Measurements from ENCODE around the gene GALNT10.

Gene GALNT10

DNA sequence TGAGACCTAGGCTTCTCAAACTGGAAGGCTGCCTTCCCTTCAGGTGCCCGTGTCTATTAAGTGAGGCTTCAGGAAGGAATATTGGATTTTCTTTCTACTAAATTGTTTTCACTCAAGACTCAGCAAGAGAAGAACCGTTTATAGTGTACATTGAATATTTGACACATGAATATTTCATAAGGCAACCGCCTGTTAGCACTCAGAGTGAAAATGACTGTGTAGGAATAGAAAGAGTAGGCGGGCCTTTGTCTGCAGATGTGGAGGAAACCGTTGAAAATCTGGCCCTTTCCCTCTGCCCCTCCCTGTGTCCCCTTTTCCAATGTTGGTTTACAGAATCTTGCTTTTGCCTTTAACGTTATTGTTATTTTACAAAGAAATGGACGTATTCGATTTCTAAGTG, 261.4 kb downstream of the GALNT10 start:
- Histone ChIP-seq H3K27me3 (replicated peaks; ENCODE audit: control insufficient read depth, insufficient read depth, low read length, poor library complexity, severe bottlenecking) (no peaks in the 10 kb centered on the region), H3K27ac (ENCODE audit: insufficient read depth, low read length, poor library complexity, severe bottlenecking) (no peak overlapping the region), H3K9me3 (ENCODE audit: control insufficient read depth, low read length) (no peaks in the 10 kb centered on the region), H3K36me3 (ENCODE audit: control insufficient read depth, insufficient read depth, low read length) (peaks cover 48% of the 10 kb centered on the region), H3K4me3 (ENCODE audit: insufficient read depth, low read depth, low read length, poor library complexity, severe bottlenecking) (no peak overlapping the region), H3K4me1 (ENCODE audit: control insufficient read depth, insufficient read depth, low read length, poor library complexity, severe bottlenecking) (peaks cover 14% of the 10 kb centered on the region)
- no peak for DNase-seq

DNA sequence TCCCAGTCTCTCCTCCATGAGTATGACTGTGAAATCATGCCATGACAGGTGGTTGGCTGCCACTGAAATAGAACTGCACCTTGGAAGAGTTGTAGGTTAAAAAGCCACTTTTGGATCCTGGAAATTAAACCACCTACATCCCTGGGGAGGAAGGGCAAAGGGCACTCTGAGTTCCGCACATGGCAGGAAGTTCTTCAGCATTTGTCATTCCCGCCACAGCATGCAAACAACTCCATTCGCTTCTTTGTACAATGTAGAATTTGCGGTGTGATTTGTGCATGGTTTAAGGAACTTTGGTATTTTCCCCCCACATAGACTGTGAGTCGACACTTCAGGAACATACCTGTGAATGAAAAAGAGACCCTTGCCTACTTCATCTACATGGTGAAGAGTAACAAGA, 265.1 kb downstream of the GALNT10 start:
- Histone ChIP-seq H3K36me3 (ENCODE audit: control insufficient read depth, insufficient read depth, low read length) (peaks cover 60% of the 10 kb centered on the region), H3K4me3 (ENCODE audit: insufficient read depth, low read depth, low read length, poor library complexity, severe bottlenecking) (no peak overlapping the region), H3K9me3 (ENCODE audit: control insufficient read depth, low read length) (no peaks in the 10 kb centered on the region), H3K4me1 (ENCODE audit: control insufficient read depth, insufficient read depth, low read length, poor library complexity, severe bottlenecking) (no peaks in the 10 kb centered on the region), H3K27me3 (replicated peaks; ENCODE audit: control insufficient read depth, insufficient read depth, low read length, poor library complexity, severe bottlenecking) (no peaks in the 10 kb centered on the region), H3K27ac (ENCODE audit: insufficient read depth, low read length, poor library complexity, severe bottlenecking) (no peak overlapping the region)
- DNase-seq: no peak

DNA sequence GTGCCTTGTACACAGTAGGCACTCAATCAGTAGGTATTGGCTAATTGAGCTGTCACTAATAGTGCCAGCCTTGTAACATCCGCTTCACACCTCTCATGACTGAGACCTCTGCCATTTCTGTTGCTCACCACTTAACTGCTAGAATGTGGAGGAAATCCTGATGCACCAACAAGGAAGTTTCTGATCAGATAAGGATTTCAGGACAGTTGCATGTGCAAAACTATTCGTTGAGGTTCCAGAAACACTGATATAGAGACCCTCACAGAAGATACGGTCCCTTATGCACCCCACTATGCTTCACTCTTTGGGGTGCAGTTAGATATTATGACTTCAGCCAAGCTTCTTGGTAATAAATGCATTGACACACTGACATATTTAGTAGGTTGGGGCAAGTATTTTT, 266.0 kb downstream of the GALNT10 start:
- Histone ChIP-seq H3K4me3 (ENCODE audit: insufficient read depth, low read depth, low read length, poor library complexity, severe bottlenecking) (no peak overlapping the region), H3K36me3 (ENCODE audit: control insufficient read depth, insufficient read depth, low read length) (peaks cover 54% of the 10 kb centered on the region), H3K4me1 (ENCODE audit: control insufficient read depth, insufficient read depth, low read length, poor library complexity, severe bottlenecking) (no peaks in the 10 kb centered on the region), H3K27ac (ENCODE audit: insufficient read depth, low read length, poor library complexity, severe bottlenecking) (no peak overlapping the region), H3K27me3 (replicated peaks; ENCODE audit: control insufficient read depth, insufficient read depth, low read length, poor library complexity, severe bottlenecking) (no peaks in the 10 kb centered on the region), H3K9me3 (ENCODE audit: control insufficient read depth, low read length) (no peaks in the 10 kb centered on the region)
- DNase-seq: no peak

DNA sequence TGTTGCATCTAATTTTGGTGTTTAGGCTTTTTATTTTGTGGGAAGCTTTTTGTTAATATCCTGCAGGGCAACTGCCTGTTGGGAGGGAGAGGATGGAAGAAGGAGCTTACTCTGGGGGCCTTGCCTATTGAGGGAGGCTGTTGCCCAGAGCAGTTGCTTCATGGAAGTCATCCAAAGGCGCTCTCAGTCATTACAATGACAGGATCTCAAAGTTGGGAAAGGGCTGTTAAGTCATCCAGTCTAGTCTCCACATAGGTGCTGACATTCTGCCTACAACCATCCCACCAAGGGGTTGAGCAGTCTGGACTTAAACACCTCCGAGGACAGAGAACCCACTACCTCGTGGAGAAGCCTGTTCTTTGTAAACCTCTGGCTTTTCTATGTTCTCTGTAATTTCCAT, 268.5 kb downstream of the GALNT10 start:
- Histone ChIP-seq H3K36me3 (ENCODE audit: control insufficient read depth, insufficient read depth, low read length) (peaks cover 30% of the 10 kb centered on the region), H3K4me1 (ENCODE audit: control insufficient read depth, insufficient read depth, low read length, poor library complexity, severe bottlenecking) (no peaks in the 10 kb centered on the region), H3K9me3 (ENCODE audit: control insufficient read depth, low read length) (no peaks in the 10 kb centered on the region), H3K27me3 (replicated peaks; ENCODE audit: control insufficient read depth, insufficient read depth, low read length, poor library complexity, severe bottlenecking) (no peaks in the 10 kb centered on the region), H3K27ac (ENCODE audit: insufficient read depth, low read length, poor library complexity, severe bottlenecking) (no peak overlapping the region), H3K4me3 (ENCODE audit: insufficient read depth, low read depth, low read length, poor library complexity, severe bottlenecking) (no peak overlapping the region)
- no peak for DNase-seq

DNA sequence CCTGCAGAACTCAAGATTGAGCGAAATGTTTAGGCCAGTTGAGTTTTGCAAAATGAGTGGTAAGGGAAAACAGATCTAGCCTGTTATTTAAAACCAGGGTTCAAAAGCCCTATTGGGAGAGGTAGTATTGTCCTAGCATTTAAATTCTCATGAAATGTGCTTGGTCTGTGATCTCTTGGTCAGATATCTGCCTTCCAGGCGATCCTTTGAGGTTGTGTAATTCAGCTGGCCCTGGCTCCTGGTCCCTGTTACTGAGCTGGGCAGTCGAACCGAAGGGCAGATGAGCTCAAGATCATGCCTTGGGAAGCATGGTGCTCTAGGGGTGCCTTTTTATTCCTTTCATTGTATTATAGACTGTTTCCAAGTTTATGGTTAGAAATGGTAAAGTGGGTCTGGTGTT, 269.6 kb downstream of the GALNT10 start:
- no peaks in the 10 kb centered on the region for H3K4me1 ChIP-seq (ENCODE audit: control insufficient read depth, insufficient read depth, low read length, poor library complexity, severe bottlenecking)
- H3K36me3 ChIP-seq (ENCODE audit: control insufficient read depth, insufficient read depth, low read length): peaks cover 29% of the 10 kb centered on the region
- H3K27ac ChIP-seq (ENCODE audit: insufficient read depth, low read length, poor library complexity, severe bottlenecking): no peak overlapping the region
- no peak for DNase-seq
- H3K27me3 ChIP-seq (replicated peaks; ENCODE audit: control insufficient read depth, insufficient read depth, low read length, poor library complexity, severe bottlenecking): no peaks in the 10 kb centered on the region
- H3K4me3 ChIP-seq (ENCODE audit: insufficient read depth, low read depth, low read length, poor library complexity, severe bottlenecking): no peak overlapping the region
- H3K9me3 ChIP-seq (ENCODE audit: control insufficient read depth, low read length): no peaks in the 10 kb centered on the region

DNA sequence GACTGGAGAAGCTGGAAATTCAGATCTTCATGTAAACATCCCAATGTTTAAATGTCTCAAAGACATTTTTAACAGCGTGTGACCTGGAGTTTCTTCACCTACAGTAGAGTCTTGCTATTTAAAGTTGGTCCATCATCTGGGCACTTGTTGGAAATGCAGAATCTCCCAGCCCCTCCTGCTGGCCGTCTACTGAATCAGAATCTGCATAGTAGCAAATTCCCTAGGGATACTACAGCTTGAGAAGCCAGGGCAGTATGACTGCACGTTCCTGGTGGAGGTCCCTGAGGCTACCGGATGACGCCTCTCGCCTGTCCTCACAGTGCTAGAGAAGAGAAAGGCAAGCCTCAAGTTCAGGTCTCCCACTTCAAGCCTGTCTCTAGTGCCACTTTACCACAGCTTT, 271.0 kb downstream of the GALNT10 start:
- H3K36me3 ChIP-seq (ENCODE audit: control insufficient read depth, insufficient read depth, low read length): peaks cover 16% of the 10 kb centered on the region
- H3K4me3 ChIP-seq (ENCODE audit: insufficient read depth, low read depth, low read length, poor library complexity, severe bottlenecking): no peak overlapping the region
- no peak overlapping the region for H3K27ac ChIP-seq (ENCODE audit: insufficient read depth, low read length, poor library complexity, severe bottlenecking)
- H3K27me3 ChIP-seq (replicated peaks; ENCODE audit: control insufficient read depth, insufficient read depth, low read length, poor library complexity, severe bottlenecking): no peaks in the 10 kb centered on the region
- DNase-seq: no peak
- H3K4me1 ChIP-seq (ENCODE audit: control insufficient read depth, insufficient read depth, low read length, poor library complexity, severe bottlenecking): no peaks in the 10 kb centered on the region
- H3K9me3 ChIP-seq (ENCODE audit: control insufficient read depth, low read length): no peaks in the 10 kb centered on the region

DNA sequence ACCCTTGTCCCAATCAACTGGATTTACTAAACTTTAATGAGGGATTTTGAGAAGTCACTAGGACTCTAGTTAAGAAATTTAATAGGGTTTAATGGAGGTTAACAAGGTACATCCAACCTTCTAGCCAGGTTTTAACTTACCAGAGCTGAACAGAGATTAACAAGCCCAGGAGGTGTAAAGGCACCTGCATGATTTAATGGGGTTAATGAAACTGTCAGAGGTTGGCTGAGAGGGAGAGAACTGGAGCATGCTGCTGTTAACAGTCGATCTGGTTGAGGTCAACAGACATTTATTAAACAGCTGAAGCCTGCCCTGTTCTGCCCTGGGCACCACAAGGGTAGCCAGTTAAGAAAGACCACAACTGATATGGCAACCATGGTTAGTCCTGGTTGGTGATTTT, 273.9 kb downstream of the GALNT10 start:
- Histone ChIP-seq H3K27ac (ENCODE audit: insufficient read depth, low read length, poor library complexity, severe bottlenecking) (no peak overlapping the region), H3K36me3 (ENCODE audit: control insufficient read depth, insufficient read depth, low read length) (no peaks in the 10 kb centered on the region), H3K4me3 (ENCODE audit: insufficient read depth, low read depth, low read length, poor library complexity, severe bottlenecking) (no peak overlapping the region), H3K27me3 (replicated peaks; ENCODE audit: control insufficient read depth, insufficient read depth, low read length, poor library complexity, severe bottlenecking) (peaks cover 4% of the 10 kb centered on the region), H3K9me3 (ENCODE audit: control insufficient read depth, low read length) (no peaks in the 10 kb centered on the region), H3K4me1 (ENCODE audit: control insufficient read depth, insufficient read depth, low read length, poor library complexity, severe bottlenecking) (no peaks in the 10 kb centered on the region)
- DNase-seq: no peak

DNA sequence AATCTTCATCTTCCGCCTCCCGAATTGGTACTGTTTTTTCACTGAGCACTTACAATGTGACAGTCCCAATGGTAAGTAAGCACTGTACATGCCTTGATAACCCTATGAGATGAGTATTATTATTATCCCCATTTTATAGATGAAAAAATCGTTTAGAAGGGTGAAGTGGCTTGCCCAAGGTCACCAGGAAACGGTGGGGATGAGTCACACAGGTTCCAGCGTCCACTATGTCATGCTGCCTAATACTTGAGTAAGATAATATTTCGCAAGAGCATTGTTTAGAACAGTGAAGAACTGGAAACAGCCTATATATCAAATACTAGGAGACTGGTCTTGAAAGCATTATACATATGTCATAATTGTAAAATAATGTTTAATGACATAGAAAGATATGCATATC, 274.6 kb downstream of the GALNT10 start:
- Histone ChIP-seq H3K27me3 (replicated peaks; ENCODE audit: control insufficient read depth, insufficient read depth, low read length, poor library complexity, severe bottlenecking) (peaks cover 4% of the 10 kb centered on the region), H3K27ac (ENCODE audit: insufficient read depth, low read length, poor library complexity, severe bottlenecking) (no peak overlapping the region), H3K36me3 (ENCODE audit: control insufficient read depth, insufficient read depth, low read length) (no peaks in the 10 kb centered on the region), H3K9me3 (ENCODE audit: control insufficient read depth, low read length) (no peaks in the 10 kb centered on the region), H3K4me1 (ENCODE audit: control insufficient read depth, insufficient read depth, low read length, poor library complexity, severe bottlenecking) (no peaks in the 10 kb centered on the region), H3K4me3 (ENCODE audit: insufficient read depth, low read depth, low read length, poor library complexity, severe bottlenecking) (no peak overlapping the region)
- no peak for DNase-seq

DNA sequence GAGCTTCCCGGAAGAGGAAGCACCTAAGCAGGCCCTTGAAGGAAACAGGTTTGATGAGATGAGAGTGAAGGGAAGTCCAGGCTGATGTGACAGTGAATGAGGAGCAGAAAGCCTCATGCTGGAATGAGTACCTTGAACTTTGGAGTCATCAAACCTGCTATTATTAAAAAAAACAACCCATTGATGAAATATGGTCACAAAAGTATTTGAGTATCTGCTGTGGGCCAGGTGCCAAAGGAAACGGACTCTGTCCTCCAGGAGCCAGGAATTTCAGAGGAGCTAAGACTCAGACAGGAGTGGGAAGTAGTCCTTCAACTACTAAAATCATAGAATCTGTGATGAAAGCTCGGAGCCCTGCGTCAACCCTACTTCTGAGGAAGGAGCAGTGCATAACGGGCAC, 275.6 kb downstream of the GALNT10 start:
- Histone ChIP-seq H3K27me3 (replicated peaks; ENCODE audit: control insufficient read depth, insufficient read depth, low read length, poor library complexity, severe bottlenecking) (peaks cover 4% of the 10 kb centered on the region), H3K9me3 (ENCODE audit: control insufficient read depth, low read length) (no peaks in the 10 kb centered on the region), H3K4me1 (ENCODE audit: control insufficient read depth, insufficient read depth, low read length, poor library complexity, severe bottlenecking) (no peaks in the 10 kb centered on the region), H3K36me3 (ENCODE audit: control insufficient read depth, insufficient read depth, low read length) (no peaks in the 10 kb centered on the region), H3K4me3 (ENCODE audit: insufficient read depth, low read depth, low read length, poor library complexity, severe bottlenecking) (no peak overlapping the region), H3K27ac (ENCODE audit: insufficient read depth, low read length, poor library complexity, severe bottlenecking) (no peak overlapping the region)
- no peak for DNase-seq

DNA sequence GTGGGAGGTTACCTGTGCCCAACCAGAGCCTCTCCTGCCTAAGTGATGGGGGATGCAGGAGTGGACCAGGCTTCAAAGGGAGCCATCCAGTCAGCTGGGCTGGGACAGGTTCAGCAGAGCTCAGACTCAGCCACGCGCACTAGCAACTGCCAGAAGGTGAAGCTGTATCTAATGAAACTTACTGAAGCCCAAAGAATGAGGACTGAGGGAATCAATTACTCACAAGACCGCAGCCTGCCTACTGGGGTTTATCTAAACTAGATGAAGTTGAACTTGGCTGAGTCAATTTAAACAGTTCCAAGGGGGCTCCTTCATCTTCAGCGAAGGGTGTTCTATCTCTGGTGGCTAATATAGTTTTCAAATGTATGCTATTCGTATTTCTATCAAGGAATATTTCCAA, 276.1 kb downstream of the GALNT10 start:
- DNase-seq: no peak
- no peaks in the 10 kb centered on the region for H3K4me1 ChIP-seq (ENCODE audit: control insufficient read depth, insufficient read depth, low read length, poor library complexity, severe bottlenecking)
- H3K27ac ChIP-seq (ENCODE audit: insufficient read depth, low read length, poor library complexity, severe bottlenecking): no peak overlapping the region
- no peaks in the 10 kb centered on the region for H3K36me3 ChIP-seq (ENCODE audit: control insufficient read depth, insufficient read depth, low read length)
- peaks cover 4% of the 10 kb centered on the region for H3K27me3 ChIP-seq (replicated peaks; ENCODE audit: control insufficient read depth, insufficient read depth, low read length, poor library complexity, severe bottlenecking)
- H3K4me3 ChIP-seq (ENCODE audit: insufficient read depth, low read depth, low read length, poor library complexity, severe bottlenecking): no peak overlapping the region
- no peaks in the 10 kb centered on the region for H3K9me3 ChIP-seq (ENCODE audit: control insufficient read depth, low read length)

Data from effector memory CD4-positive, alpha-beta T cell (primary cell).